NCI-H524 treated with DMSO at 0.1 percent for 48 hours (cell line): Measurements from ENCODE around the gene BABAM2.

Experiments
- DNase-seq: peaks from one replicate; lab custom pipeline; 2025; lab: John Stamatoyannopoulos, UW

The BABAM2 gene

GRCh38 chr2:27911458-27912210 is 21.1 kb downstream of the BABAM2 start:
- no peak for DNase-seq

- no peak for DNase-seq
These were observed 22.0 kb downstream of the BABAM2 start for GRCh38 chr2:27912512-27912911.

- DNase-seq, result no peak
These were observed 23.7 kb downstream of the BABAM2 start for GRCh38 chr2:27914041-27914804.

GRCh38 chr2:27914805-27915175 is 24.3 kb downstream of the BABAM2 start:
- DNase-seq, result no peak

GRCh38 chr2:27915191-27915590 is 24.7 kb downstream of the BABAM2 start:
- no peak for DNase-seq

GRCh38 chr2:27915874-27916273 is 25.3 kb downstream of the BABAM2 start:
- no peak for DNase-seq

- no peak for DNase-seq
These were observed 25.9 kb downstream of the BABAM2 start for GRCh38 chr2:27916293-27916995.

GRCh38 chr2:27920148-27920885 is 29.8 kb downstream of the BABAM2 start:
- DNase-seq, result no peak

- DNase-seq, result no peak
These were observed 30.9 kb downstream of the BABAM2 start for GRCh38 chr2:27921424-27921823.

GRCh38 chr2:27921880-27922547 is 31.5 kb downstream of the BABAM2 start:
- no peak for DNase-seq

- DNase-seq, result no peak
These were observed 32.3 kb downstream of the BABAM2 start for GRCh38 chr2:27922842-27923241.

- DNase-seq, result no peak
These were observed 35.4 kb downstream of the BABAM2 start for GRCh38 chr2:27925766-27926472.

GRCh38 chr2:27929916-27930486 is 39.5 kb downstream of the BABAM2 start:
- no peak for DNase-seq

GRCh38 chr2:27931361-27931950 is 40.9 kb downstream of the BABAM2 start:
- no peak for DNase-seq

GRCh38 chr2:27932396-27932795 is 41.9 kb downstream of the BABAM2 start:
- no peak for DNase-seq

GRCh38 chr2:27935026-27935425 is 44.5 kb downstream of the BABAM2 start:
- DNase-seq, result no peak

- no peak for DNase-seq
These were observed 49.7 kb downstream of the BABAM2 start for GRCh38 chr2:27940090-27940671.

- no peak for DNase-seq
These were observed 50.5 kb downstream of the BABAM2 start for GRCh38 chr2:27940982-27941381.

- DNase-seq, result no peak
These were observed 52.4 kb downstream of the BABAM2 start for GRCh38 chr2:27942612-27943547.
